HG03095 (cell line): Measurements from ENCODE around the gene GDI1.
A peak's percentile ranks its signal among the peaks of the same experiment; 100 is the strongest.

Experiments
- ATAC-seq: cut with Tn5 transposase; IDR thresholded peaks from one replicate; pipeline ENCODE4 v1.9.1; 2021; ENCODE audit warnings: moderate library complexity; ENCODE audit not compliant: unreplicated experiment

GDI1 gene

GRCh38 chrX:154478728-154479622, 42.0 kb downstream of the GDI1 start, which contains the start of gene LAGE3:
Gene LAGE3, minus strand, starts transcription at chrX:154479281. Its CDS starts 366 bp downstream, at chrX:154478915.
- peak; percentile 71 for ATAC-seq

DNA sequence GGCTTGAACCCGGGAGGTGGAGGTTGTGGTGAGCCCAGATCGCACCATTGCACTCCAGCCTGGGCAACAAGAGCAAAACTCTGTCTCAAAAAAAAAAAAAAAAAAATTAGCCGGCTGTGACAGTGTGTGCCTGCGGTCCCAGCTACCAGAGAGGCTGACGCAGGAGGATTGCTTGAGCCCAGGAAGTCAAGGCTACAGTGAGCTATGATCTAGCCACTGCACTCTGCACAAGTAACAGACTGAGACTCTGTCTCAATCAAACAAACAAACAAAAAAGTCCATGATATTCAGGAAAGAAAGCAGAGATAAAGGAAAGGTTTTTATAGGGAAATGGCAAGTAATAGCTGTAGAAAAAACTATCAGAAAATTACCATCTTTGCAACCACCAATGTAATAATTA, 44.2 kb downstream of the GDI1 start:
- no peak for ATAC-seq

DNA sequence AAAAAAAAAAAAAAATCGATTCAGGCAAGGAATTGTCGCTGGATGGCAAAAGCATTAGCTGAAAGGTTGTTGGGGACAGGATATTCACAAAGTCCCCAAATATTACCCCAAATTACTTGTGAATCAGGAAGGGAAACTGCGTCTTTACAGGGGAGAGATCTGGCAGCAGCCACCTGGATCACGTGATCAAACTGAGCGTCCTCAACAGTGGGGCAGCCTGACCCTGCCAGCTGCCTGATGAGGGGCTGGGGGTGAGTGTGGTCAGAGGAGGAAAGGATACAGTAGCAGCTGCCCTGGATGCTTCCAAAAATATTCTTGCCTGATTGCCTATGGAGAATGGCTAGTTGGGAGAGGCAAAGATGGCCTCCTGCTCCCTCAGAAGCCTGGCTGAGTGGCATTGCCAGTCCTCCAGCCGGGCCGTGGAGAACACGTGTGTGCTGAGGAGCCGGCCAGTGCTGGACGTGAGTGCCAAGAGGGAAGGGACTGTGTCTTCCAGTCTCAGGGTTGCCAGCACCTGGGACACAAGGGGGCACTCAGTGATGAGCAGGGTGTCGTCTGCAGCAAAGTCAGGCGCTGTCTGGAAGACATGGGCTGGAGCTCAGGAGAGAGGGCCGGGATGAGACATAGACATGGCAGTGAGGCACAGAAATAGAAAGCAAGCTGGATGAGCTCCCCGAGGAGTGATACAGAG, 45.1 kb downstream of the GDI1 start:
- ATAC-seq = no peak

GRCh38 chrX:154482786-154483185, 45.8 kb downstream of the GDI1 start:
- ATAC-seq = no peak

- no peak for ATAC-seq
Observed at GRCh38 chrX:154483325-154483724, 46.4 kb downstream of the GDI1 start.

DNA sequence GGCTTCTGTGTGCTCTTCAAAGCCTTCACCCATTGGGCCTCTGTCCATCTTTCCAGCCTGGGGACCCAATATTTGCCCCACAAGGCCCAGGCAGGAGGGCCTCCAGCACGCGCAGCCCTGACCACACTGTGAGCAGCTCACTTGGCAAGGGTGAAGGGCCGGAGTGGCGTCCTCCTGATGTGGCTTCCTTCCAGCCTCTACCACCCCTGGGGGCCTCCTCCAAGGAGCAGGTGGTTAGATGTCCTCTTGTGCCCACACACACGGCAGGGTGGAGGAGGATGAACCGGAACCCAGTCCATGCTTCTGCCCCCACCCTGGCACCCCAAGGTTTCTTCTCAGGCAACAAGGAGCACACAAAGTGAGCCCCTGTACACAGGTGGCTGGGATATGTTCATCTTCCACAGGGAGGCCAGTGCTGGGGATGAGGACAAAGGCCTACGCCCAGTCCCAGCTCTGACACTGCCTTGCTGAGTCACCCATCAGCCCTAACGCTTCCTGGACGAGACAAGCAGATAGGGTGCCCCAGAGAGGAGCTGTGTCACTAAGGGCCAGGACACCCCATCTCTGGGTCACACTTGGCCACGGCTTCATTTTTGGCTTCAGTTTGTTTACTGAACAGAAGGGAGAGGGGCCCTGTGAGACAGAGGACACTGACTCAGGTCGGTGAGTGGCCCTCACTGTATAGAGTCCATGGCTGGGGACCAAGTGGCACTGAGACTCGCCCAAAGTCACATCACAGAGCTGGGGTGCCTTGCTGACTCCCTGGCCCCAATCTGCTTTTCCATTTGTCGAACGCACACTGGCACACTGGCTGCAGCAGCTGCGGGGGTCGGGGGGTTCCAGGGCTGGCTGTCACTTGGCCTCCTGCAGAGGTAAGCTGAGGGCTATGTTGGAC, 47.5 kb downstream of the GDI1 start:
- ATAC-seq = no peak

DNA sequence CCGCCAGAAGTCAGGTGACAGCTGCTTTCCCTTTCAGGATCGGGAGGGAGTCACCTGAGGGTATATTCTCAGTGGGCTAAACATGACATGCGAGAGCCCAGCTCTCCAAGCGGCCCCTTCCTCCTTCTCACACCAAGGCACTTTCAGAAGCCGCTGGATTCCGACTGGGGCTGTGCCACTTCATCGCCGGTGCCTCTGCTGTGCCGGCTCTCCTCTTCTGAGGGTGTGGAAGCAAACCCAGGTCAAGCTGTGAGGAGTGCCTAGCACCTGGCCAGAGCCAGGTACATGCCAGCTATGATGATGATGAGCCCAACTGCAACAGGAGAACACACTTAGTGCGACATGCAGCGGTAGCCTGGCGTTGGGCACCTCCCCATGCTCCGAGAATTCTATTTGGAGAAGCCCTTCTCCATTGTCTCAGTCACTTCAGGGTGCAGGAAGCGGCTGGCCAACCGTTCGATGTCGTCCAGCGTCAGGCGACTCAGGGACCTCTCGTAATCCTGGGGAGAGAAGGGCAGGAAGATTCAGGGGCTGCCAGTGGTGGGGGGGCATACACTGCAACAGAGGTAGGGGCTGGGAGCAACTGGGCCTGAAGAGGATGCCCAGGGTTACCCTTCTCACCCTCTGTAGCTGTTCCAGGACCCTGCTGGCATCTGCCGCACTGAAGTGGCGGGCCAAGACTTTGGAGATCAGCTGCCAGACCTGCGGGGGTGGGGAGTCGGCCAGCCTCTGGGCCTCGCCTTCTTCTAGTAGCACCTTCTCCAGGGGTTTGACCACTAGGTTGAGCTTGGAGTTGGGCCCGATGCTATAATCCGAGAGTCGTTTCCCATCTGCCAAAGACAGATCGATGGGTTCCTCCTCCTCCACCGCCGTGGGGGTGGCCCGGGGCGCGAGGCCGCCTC, 48.4 kb downstream of the GDI1 start:
- ATAC-seq = no peak

DNA sequence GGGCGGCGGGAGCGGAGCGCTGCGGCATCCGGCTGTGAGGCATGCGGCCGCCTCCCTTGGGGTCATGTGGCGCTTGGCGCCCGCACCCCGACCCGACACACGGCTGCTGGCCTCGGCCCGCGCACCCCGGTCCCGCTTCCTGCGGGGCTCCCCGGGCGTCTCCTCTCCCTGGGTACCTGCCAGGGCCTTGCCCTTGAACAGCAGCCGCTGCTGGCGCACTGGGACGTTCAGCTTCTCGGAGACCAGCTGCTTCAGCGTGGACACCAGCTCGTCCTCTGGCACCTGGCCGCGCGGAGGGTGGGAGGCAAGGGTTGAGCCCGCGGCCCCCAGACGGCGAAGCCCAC, 49.1 kb downstream of the GDI1 start:
- no peak for ATAC-seq

GRCh38 chrX:154486396-154487207, 49.6 kb downstream of the GDI1 start, which contains the start of gene UBL4A:
Gene UBL4A, minus strand, starts transcription at chrX:154486615. Its CDS starts 31 bp downstream, at chrX:154486584.
- no peak for ATAC-seq

DNA sequence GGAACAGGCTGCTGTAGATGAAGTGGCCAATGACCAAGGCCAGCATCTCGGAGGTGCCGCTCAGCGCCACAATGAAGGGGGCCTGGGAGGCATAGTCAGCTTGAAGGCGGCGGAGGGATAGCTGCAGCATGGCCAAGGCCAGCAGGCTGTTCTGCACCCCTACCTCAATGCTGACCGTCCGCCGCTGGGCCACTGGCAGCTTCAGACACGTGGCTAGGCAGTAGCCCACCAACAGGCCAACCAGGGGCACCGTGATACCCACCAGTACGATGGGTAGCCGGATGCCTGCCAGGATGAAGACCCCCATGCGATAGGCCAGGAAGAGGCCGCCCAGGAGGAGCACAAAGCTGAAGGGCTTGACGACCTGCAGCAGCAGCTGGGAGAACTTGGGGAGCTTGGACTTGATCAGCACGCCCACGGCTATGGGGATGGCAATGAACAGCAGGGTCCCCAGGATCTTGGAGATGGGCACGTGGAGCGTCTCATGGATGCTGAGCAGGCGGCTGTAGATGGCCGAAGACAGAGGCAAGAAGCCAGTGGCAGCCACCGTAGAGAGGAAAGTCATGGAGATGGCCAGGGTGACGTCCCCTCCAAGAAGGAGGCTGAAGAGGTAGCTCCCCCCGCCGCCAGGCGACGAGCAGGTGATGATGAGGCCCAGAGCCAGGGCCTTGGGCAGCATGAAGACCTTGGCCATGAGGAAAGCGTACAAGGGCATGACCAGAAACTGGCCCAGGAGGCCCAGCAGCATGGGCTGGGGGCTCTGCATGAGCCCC, 50.8 kb downstream of the GDI1 start:
- ATAC-seq = no peak

DNA sequence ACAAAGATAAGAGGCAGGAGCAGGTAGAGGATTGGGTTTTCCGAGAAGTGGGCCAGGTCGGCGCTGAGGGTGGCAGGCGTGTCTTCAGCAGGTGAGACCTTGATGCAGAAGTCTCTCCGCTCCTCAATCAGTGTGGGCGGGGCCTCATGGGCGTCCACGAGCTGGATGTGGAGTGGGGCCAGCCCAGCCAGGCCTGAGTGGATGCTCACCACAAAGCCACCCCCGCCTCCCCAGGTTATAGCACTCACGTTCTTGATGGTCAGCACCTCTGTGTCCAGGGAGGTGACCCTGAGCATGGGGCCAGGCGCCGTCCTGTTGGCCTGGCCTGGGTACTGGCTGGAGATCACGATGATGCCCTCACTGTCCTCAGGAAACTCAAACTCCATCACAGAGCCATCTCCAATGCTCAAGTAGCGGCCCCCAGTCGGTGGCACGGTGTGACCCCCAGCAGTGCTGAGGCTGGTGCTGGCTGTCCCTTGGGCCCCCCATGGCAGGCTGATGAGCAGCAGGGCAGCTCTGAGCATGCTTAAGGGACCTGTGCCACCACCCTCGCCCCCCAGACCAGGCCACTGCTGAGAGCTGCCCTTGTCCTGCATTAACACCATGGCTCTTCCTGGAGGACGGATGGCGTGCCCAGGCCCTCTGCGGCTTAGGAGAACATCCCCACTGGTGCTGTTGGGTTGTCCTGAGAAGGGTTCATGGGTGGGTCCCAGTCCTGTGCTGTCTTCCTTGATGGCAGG, 51.6 kb downstream of the GDI1 start:
- no peak for ATAC-seq

GRCh38 chrX:154489182-154489581, 52.2 kb downstream of the GDI1 start:
- ATAC-seq = no peak

DNA sequence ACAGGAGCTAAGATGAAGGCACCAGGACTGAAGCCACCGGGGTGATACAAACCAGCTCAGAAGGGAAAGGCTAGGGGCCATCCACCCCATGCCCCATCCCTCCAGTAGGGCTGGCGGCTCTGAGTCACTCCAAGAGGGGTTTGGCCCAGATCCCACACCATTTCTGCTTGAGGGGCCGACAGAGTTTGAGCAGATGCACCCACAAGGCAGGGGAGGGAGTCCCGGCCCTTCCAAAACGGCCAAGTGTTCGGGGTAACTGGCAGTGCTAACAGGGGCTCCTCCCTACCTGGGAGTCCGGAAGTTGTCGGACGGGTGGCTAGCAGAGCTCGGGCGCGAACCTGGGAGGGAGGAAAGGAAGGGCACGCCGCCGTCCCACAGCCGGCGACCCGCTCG, 53.1 kb downstream of the GDI1 start:
- ATAC-seq = peak; percentile 6

- ATAC-seq = peak; percentile 76
Observed at GRCh38 chrX:154490414-154491083, 53.6 kb downstream of the GDI1 start, which contains the start of gene SLC10A3. Gene SLC10A3, minus strand, starts transcription at chrX:154490629. Its CDS starts 1,689 bp downstream, at chrX:154488940.
